HepG2 (cell line): ENCODE data around the gene HOXA6. TPM values are rescaled to one million over a fixed set of nuclear protein-coding genes. Genes with fewer than 3 reads are reported as not detected.

Source experiments
- FOXC1 ChIP-seq: sonication (generic); formaldehyde crosslinking; IDR thresholded peaks from 2 replicates; pipeline ENCODE4 v1.8.0; 2022; ENCODE audit warnings: mild to moderate bottlenecking, missing genetic modification reagents, borderline replicate concordance
- FOXO4 ChIP-seq: sonication (generic); formaldehyde crosslinking; conservative IDR thresholded peaks from 2 replicates; pipeline ENCODE4 v1.8.1; 2023; ENCODE audit warnings: missing genetic modification reagents
- HNRNPL ChIP-seq: fragments of 200-400 bp; formaldehyde crosslinking; IDR thresholded peaks from 2 replicates; pipeline ENCODE4 v1.6.1; 2017; ENCODE audit warnings: mild to moderate bottlenecking, low read depth, low read length
- KLF12 ChIP-seq: sonication (generic); formaldehyde crosslinking; IDR thresholded peaks from 2 replicates; pipeline ENCODE4 v1.4.0; 2020; ENCODE audit warnings: missing genetic modification reagents, borderline replicate concordance
- PITX1 ChIP-seq: sonication (generic); formaldehyde crosslinking; IDR thresholded peaks from 2 replicates; pipeline ENCODE4 v1.5.1; 2020; ENCODE audit warnings: mild to moderate bottlenecking, missing genetic modification reagents
- RARA ChIP-seq: IDR thresholded peaks from 2 replicates; pipeline ENCODE4 v1.6.1; 2016; ENCODE audit warnings: missing genetic modification reagents, missing compliant biosample characterization
- REL ChIP-seq: sonication (generic); formaldehyde crosslinking; conservative IDR thresholded peaks from 2 replicates; pipeline ENCODE4 v1.8.0; 2022; ENCODE audit warnings: mild to moderate bottlenecking, missing genetic modification reagents, moderate library complexity
- SYNCRIP ChIP-seq: fragments of 200-400 bp; formaldehyde crosslinking; IDR thresholded peaks from 2 replicates; pipeline ENCODE4 v1.6.1; 2018; ENCODE audit warnings: mild to moderate bottlenecking, low read depth, low read length; ENCODE audit not compliant: insufficient read depth
- TAF1 ChIP-seq: sonication (generic); formaldehyde crosslinking; IDR thresholded peaks from 2 replicates; pipeline ENCODE4 v1.4.0; 2020; ENCODE audit warnings: missing genetic modification reagents
- ZMYM2 ChIP-seq: sonication (generic); formaldehyde crosslinking; IDR thresholded peaks from 2 replicates; pipeline ENCODE4 v1.8.0; 2022; ENCODE audit warnings: mild to moderate bottlenecking, missing genetic modification reagents
- ZNF12 ChIP-seq: sonication (generic); formaldehyde crosslinking; IDR thresholded peaks from 2 replicates; pipeline ENCODE4 v1.5.0; 2020; ENCODE audit warnings: missing genetic modification reagents
- ZNF737 ChIP-seq: sonication (generic); formaldehyde crosslinking; IDR thresholded peaks from 2 replicates; pipeline ENCODE4 v1.5.0; 2020; ENCODE audit warnings: missing genetic modification reagents, mild to moderate bottlenecking, borderline replicate concordance
- polyA plus RNA-seq, 8 experiments: library from polyadenylated mRNA; depleted of rRNA in 3 of 8; stranded (reverse) in 7 of 8; unstranded in 1 of 8; fragments of >200 nt; fragmentation: Illumina TruSeq in 4 of 8; extraction: Trizol in 4 of 8; gene quantifications; 2 replicates each; pipeline versions ENCODE4 v1.2.1 to v1.2.3, GENCODE V29; 2011 to 2016; ENCODE audit warnings: low read depth in 4 of 8, missing spikeins in 1 of 8, mixed read lengths in 1 of 8; ENCODE audit not compliant: insufficient read depth in 1 of 8
- total RNA-seq, 5 experiments: library from RNA; depleted of rRNA; stranded (reverse); fragments of >200 nt; fragmentation: Illumina TruSeq; extraction: Trizol; gene quantifications; 2 replicates each; pipeline ENCODE4 v1.2.3, GENCODE V29; 2016; ENCODE audit warnings: low read depth in 1 of 5
- TF ChIP-seq, protein P1 (sequence below): sonication (generic); formaldehyde crosslinking; IDR thresholded peaks from 2 replicates; pipeline ENCODE4 v1.8.1; 2023; ENCODE audit warnings: mild to moderate bottlenecking, missing genetic modification reagents
- TF ChIP-seq, protein P2 (sequence below): sonication (generic); formaldehyde crosslinking; IDR thresholded peaks from 2 replicates; pipeline ENCODE4 v1.4.0; 2020; ENCODE audit warnings: missing genetic modification reagents, low read depth, mild to moderate bottlenecking, borderline replicate concordance
- TF ChIP-seq, protein P3 (sequence below): sonication (generic); formaldehyde crosslinking; IDR thresholded peaks from 2 replicates; pipeline ENCODE4 v1.5.1; 2020; ENCODE audit warnings: missing genetic modification reagents, mild to moderate bottlenecking, borderline replicate concordance
- TF ChIP-seq, protein P4 (sequence below): sonication (generic); formaldehyde crosslinking; IDR thresholded peaks from 2 replicates; pipeline ENCODE4 v1.4.0; 2020; ENCODE audit warnings: missing genetic modification reagents, mild to moderate bottlenecking, borderline replicate concordance
- TF ChIP-seq, protein P5 (sequence below): sonication (generic); formaldehyde crosslinking; conservative IDR thresholded peaks from 2 replicates; pipeline ENCODE4 v1.4.0; 2020; ENCODE audit warnings: missing genetic modification reagents

The HOXA6 gene
- total and polyA plus RNA-seq, 2 of the 13 experiments (the other 11 are each of a cell fraction or from before 2014, with no cell fraction given), result 1.3 to 1.5 TPM

DNA sequence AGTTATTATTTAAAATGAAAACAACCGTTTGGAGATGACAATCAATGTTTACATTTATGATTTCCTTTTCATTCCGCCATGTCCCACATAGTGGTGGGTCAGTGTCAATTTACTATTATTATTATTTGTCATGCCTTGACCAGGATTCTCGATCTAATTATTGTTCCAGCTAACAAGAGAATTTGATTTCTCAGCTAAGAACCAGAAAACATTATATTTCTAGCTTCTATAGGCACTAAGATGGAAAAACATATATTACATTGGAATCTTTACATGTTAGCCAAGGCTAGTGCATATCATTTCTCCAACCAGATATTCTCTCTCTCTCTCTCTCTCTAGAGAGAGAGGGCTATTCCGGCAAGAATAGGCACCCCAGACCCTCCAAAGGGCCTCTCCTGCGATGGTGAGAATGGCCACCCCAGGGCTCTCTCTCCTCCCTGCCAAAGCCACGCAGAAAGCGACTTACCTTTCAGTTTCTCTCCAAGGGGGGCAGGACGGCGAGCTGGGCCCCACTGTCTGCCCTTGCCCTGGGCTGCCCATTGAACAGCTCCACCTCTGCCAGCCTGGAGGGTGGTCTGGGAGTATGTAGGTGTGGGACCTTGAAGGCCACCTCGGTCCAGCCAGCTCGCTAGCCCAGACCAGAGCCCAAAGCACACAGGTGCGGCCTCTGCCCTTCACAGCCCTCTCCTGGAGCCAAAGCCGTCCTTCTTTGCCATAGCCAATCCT lies 2.4 kb upstream of the HOXA6 start (continued):
- TF ChIP-seq FOXO4 (CRISPR knock-in tag), result 0 out of 2 replicates have a peak, but pooled peaks have one; percentile 75
- TF ChIP-seq ZNF737 (CRISPR knock-in tag), result no peak
- TF ChIP-seq, protein P1, sequence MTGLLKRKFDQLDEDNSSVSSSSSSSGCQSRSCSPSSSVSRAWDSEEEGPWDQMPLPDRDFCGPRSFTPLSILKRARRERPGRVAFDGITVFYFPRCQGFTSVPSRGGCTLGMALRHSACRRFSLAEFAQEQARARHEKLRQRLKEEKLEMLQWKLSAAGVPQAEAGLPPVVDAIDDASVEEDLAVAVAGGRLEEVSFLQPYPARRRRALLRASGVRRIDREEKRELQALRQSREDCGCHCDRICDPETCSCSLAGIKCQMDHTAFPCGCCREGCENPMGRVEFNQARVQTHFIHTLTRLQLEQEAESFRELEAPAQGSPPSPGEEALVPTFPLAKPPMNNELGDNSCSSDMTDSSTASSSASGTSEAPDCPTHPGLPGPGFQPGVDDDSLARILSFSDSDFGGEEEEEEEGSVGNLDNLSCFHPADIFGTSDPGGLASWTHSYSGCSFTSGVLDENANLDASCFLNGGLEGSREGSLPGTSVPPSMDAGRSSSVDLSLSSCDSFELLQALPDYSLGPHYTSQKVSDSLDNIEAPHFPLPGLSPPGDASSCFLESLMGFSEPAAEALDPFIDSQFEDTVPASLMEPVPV, result no peak
- no peak for TF ChIP-seq PITX1 (CRISPR knock-in tag)
- TF ChIP-seq, protein P2, sequence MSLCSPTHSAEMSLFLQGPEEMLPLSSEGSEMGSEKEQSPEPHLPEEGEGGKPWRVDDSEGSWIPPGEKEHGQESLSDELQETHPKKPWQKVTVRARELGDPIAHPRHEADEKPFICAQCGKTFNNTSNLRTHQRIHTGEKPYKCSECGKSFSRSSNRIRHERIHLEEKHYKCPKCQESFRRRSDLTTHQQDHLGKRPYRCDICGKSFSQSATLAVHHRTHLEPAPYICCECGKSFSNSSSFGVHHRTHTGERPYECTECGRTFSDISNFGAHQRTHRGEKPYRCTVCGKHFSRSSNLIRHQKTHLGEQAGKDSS (CRISPR knock-in tag), result peak; percentile 11; the same call in 1 of the 2 replicates
- TF ChIP-seq, protein P3, sequence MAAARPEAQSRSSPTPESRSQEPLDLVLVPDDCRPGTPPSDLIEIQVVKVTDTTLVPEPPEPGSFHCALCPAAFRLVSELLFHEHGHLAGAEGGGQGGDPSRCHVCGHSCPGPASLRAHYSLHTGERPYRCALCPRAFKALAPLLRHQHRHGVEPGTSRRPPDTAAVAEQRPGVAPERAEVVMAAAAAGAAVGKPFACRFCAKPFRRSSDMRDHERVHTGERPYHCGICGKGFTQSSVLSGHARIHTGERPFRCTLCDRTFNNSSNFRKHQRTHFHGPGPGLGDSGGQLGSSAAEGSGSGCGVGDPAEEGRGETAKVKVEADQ, result no peak
- no peak for TF ChIP-seq SYNCRIP
- TF ChIP-seq, protein P4, sequence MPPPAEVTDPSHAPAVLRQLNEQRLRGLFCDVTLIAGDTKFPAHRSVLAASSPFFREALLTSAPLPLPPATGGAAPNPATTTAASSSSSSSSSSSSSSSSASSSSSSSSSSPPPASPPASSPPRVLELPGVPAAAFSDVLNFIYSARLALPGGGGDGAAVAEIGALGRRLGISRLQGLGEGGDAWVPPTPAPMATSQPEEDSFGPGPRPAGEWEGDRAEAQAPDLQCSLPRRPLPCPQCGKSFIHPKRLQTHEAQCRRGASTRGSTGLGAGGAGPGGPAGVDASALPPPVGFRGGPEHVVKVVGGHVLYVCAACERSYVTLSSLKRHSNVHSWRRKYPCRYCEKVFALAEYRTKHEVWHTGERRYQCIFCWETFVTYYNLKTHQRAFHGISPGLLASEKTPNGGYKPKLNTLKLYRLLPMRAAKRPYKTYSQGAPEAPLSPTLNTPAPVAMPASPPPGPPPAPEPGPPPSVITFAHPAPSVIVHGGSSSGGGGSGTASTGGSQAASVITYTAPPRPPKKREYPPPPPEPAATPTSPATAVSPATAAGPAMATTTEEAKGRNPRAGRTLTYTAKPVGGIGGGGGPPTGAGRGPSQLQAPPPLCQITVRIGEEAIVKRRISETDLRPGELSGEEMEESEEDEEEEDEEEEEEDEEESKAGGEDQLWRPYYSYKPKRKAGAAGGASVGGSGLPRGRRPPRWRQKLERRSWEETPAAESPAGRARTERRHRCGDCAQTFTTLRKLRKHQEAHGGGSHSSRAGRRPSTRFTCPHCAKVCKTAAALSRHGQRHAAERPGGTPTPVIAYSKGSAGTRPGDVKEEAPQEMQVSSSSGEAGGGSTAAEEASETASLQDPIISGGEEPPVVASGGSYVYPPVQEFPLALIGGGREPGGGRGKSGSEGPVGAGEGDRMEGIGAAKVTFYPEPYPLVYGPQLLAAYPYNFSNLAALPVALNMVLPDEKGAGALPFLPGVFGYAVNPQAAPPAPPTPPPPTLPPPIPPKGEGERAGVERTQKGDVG (CRISPR knock-in tag), result peak; percentile 12; the same call in 1 of the 2 replicates
- no peak for TF ChIP-seq RARA
- peak; percentile 20; the same call in 1 of the 2 replicates for TF ChIP-seq FOXC1 (CRISPR knock-in tag)
- TF ChIP-seq, protein P5, sequence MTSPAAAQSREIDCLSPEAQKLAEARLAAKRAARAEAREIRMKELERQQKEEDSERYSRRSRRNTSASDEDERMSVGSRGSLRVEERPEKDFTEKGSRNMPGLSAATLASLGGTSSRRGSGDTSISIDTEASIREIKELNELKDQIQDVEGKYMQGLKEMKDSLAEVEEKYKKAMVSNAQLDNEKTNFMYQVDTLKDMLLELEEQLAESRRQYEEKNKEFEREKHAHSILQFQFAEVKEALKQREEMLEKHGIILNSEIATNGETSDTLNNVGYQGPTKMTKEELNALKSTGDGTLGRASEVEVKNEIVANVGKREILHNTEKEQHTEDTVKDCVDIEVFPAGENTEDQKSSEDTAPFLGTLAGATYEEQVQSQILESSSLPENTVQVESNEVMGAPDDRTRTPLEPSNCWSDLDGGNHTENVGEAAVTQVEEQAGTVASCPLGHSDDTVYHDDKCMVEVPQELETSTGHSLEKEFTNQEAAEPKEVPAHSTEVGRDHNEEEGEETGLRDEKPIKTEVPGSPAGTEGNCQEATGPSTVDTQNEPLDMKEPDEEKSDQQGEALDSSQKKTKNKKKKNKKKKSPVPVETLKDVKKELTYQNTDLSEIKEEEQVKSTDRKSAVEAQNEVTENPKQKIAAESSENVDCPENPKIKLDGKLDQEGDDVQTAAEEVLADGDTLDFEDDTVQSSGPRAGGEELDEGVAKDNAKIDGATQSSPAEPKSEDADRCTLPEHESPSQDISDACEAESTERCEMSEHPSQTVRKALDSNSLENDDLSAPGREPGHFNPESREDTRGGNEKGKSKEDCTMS (CRISPR knock-in tag), result no peak
- no peak for TF ChIP-seq REL (CRISPR knock-in tag)
- TF ChIP-seq ZNF12 (CRISPR knock-in tag), result no peak
- TF ChIP-seq KLF12 (CRISPR knock-in tag), result no peak
- 0 out of 2 replicates have a peak, but pooled peaks have one; percentile 64 for TF ChIP-seq HNRNPL
- no peak for TF ChIP-seq ZMYM2
- no peak for TF ChIP-seq TAF1
